ENCODE data around the gene TICRR. TPM values are rescaled to one million over a fixed set of nuclear protein-coding genes. Genes with fewer than 3 reads are reported as not detected.

The TICRR gene
- polyA plus RNA-seq, 2 of the 4 experiments (the other 2 are of a cell fraction), result 7.8 to 11.6 TPM

- 10% methylated on average over 45 of the region's 87 CpGs for WGBS (ENCODE audit: missing lambda C conversion rate)
These were observed 79.9 kb downstream of the TICRR start, which contains the start of gene KIF7 for GRCh38 chr15:89654847-89655805. KIF7 (minus strand) TSS chr15:89655467; CDS start chr15:89652930, 2,537 bp downstream.

More at GRCh38 chr15:89654847-89655805, 79.9 kb downstream of the TICRR start, which contains the start of gene KIF7:
- Histone ChIP-seq H3K9me3 (no peaks in the 10 kb centered on the region), H3K4me1 (peaks cover 4% of the 10 kb centered on the region; the same call in 1 of the 3 replicates), H3K27ac (peak within 1 kb of the TSS; percentile 73 to 87), H3K4me3 (peak within 1 kb of the TSS; percentile 71), H3K4me2 (peak within 1 kb of the TSS; percentile 94)
- FAIRE-seq (no peak), ATAC-seq (peak; percentile 69 to 88), DNase-seq (ENCODE audit: low read depth in 1 of 2, low spot score in 1 of 2) (peak; percentile 42 to 60)
- TF ChIP-seq RARB (CRISPR knock-in tag; IDR thresholded peaks at IDR 0.05), result no peak
- TF ChIP-seq E2F6 (IDR thresholded peaks at IDR 0.05; ENCODE audit: borderline replicate concordance, low read depth), result peak; percentile 72; the same call in 1 of the 2 replicates
- TF ChIP-seq POLR2A (IDR thresholded peaks at IDR 0.05; ENCODE audit: low read length), result peak; percentile 42
- no peak for TF ChIP-seq ATOH8 (CRISPR knock-in tag; IDR thresholded peaks at IDR 0.05; ENCODE audit: low read depth)
- TF ChIP-seq PBX3 (IDR thresholded peaks at IDR 0.05), result no peak
- TF ChIP-seq EHF (CRISPR knock-in tag; IDR thresholded peaks at IDR 0.05), result no peak
- TF ChIP-seq KDM5A (IDR thresholded peaks at IDR 0.05), result 0 out of 2 replicates have a peak, but pooled peaks have one; percentile 35
- no peak for TF ChIP-seq CEBPB (IDR thresholded peaks at IDR 0.05)
- peak; percentile 71; the same call in 1 of the 2 replicates for TF ChIP-seq MAX (IDR thresholded peaks at IDR 0.05)
- peak in 1 of 2 experiments; percentile 25; a peak in 1 of 5 replicates for TF ChIP-seq JUN (IDR thresholded peaks at IDR 0.05)
- no peak for TF ChIP-seq USF2 (IDR thresholded peaks at IDR 0.05)
- no peak for TF ChIP-seq RFX5 (IDR thresholded peaks at IDR 0.05)
- no peak for TF ChIP-seq HOXA7 (CRISPR knock-in tag; IDR thresholded peaks at IDR 0.05)
- no peak for TF ChIP-seq SMC3 (IDR thresholded peaks at IDR 0.05)
- no peak for TF ChIP-seq ESRRA (IDR thresholded peaks at IDR 0.05; ENCODE audit: borderline replicate concordance, low read length)
- TF ChIP-seq NR3C1 (IDR thresholded peaks at IDR 0.05), result no peak
- no peak for TF ChIP-seq REST (IDR thresholded peaks at IDR 0.05)
- TF ChIP-seq ZNF302 (CRISPR knock-in tag; IDR thresholded peaks at IDR 0.05), result no peak
- no peak for TF ChIP-seq ZFP36 (IDR thresholded peaks at IDR 0.05; ENCODE audit: borderline replicate concordance, partially characterized antibody)
- no peak for TF ChIP-seq EHMT2 (IDR thresholded peaks at IDR 0.05; ENCODE audit: low read depth)
- TF ChIP-seq HOXB5 (CRISPR knock-in tag; IDR thresholded peaks at IDR 0.05), result 0 out of 2 replicates have a peak, but pooled peaks have one; percentile 51
- CTCF ChIA-PET, result interaction anchor here (1.0 to 1.7 kb wide), 4 partner anchors 8 to 15 kb away, joined by 3 to 7 read pairs (median 4); no protein-coding TSS in a partner anchor
- POLR2A ChIA-PET, result interaction anchor here (0.6 to 1.5 kb wide), 2 partner anchors 61 to 80 kb away, joined by 3 read pairs; partner anchors contain the start of gene TICRR
